ENCODE data around the gene ENHO. TPM values are rescaled to one million over a fixed set of nuclear protein-coding genes. Genes with fewer than 3 reads are reported as not detected.

Gene ENHO
- total and polyA plus RNA-seq, 2 donors from 2014 or later, result 0.22 to 2.7 TPM

DNA sequence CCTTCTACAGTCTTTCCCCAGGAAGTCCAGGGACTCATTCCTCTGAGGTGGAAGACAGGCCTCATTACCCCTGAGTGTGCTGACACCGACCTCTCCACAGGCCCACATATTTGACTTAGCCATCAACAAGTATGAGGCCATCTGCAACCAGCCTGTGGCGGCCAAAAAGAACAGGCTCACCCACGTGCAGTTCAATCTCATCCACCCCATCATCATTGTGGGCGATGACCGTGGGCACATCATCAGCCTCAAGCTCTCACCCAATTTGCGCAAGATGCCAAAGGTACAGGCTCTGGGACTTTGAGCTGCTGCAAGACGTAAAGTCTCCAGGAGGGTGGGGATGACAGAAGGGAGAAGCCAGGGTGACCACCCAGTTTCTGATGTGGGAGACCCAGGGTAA is 5.6 kb downstream of the ENHO start:
- intact Hi-C loops (cut with DNase I), result no loop called here
- Histone ChIP-seq H3K9ac (ENCODE audit: low read length in 3 of 3) (no peak overlapping the region), H3K4me1 (ENCODE audit: control insufficient read depth in 2 of 3, insufficient read depth in 2 of 3, low read depth in 1 of 3, low read length in 3 of 3) (peaks cover 0 to under 1% (median 0%) of the 10 kb centered on the region in 3 donors), H3K27me3 (ENCODE audit: control insufficient read depth, insufficient read depth, low read length) (no peaks in the 10 kb centered on the region), H3K4me3 (ENCODE audit: low read length in 3 of 3) (no peak overlapping the region), H3K9me3 (ENCODE audit: control insufficient read depth in 2 of 3, insufficient read depth in 1 of 3, low read length in 3 of 3) (no peaks in the 10 kb centered on the region), H3K27ac (ENCODE audit: low read depth in 2 of 2, low read length in 2 of 2) (no peak overlapping the region), H3K36me3 (ENCODE audit: control insufficient read depth in 2 of 3, insufficient read depth in 3 of 3, low read length in 3 of 3) (no peaks in the 10 kb centered on the region)
- TF ChIP-seq, protein P1, sequence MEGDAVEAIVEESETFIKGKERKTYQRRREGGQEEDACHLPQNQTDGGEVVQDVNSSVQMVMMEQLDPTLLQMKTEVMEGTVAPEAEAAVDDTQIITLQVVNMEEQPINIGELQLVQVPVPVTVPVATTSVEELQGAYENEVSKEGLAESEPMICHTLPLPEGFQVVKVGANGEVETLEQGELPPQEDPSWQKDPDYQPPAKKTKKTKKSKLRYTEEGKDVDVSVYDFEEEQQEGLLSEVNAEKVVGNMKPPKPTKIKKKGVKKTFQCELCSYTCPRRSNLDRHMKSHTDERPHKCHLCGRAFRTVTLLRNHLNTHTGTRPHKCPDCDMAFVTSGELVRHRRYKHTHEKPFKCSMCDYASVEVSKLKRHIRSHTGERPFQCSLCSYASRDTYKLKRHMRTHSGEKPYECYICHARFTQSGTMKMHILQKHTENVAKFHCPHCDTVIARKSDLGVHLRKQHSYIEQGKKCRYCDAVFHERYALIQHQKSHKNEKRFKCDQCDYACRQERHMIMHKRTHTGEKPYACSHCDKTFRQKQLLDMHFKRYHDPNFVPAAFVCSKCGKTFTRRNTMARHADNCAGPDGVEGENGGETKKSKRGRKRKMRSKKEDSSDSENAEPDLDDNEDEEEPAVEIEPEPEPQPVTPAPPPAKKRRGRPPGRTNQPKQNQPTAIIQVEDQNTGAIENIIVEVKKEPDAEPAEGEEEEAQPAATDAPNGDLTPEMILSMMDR (IDR thresholded peaks at IDR 0.05; ENCODE audit: borderline replicate concordance, extremely low read depth, insufficient read depth), result no peak
- DNase-seq (no peak), FAIRE-seq (no peak)

DNA sequence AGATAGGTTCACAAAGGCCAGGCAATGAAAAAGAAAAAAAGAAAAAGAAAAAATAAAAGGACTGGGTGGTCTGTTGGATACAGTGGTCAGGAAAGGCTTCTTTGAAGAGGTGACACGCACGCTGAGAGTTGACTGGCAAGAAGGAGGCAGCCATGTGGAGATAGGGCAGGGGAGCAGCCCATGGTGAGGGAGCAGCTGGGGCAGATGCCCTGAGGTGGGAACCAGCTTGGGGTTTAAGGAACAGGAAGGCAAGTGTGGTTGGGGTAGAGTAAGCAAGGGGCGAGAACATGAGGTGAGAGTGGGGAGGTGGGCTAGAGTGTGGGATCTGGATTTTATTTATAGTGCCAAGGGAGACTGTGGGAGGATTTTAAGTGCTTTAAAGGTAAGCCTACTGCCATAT is 6.8 kb downstream of the ENHO start:
- no peaks in the 10 kb centered on the region for H3K36me3 ChIP-seq (ENCODE audit: control insufficient read depth in 2 of 3, insufficient read depth in 3 of 3, low read length in 3 of 3)
- intact Hi-C loops (cut with DNase I), result no loop called here
- no peak overlapping the region for H3K9ac ChIP-seq (ENCODE audit: low read length in 3 of 3)
- H3K9me3 ChIP-seq (ENCODE audit: control insufficient read depth in 2 of 3, insufficient read depth in 1 of 3, low read length in 3 of 3), result no peaks in the 10 kb centered on the region
- no peak overlapping the region for H3K27ac ChIP-seq (ENCODE audit: low read depth in 2 of 2, low read length in 2 of 2)
- no peaks in the 10 kb centered on the region for H3K27me3 ChIP-seq (ENCODE audit: control insufficient read depth, insufficient read depth, low read length)
- H3K4me3 ChIP-seq (ENCODE audit: low read length in 3 of 3), result no peak overlapping the region
- no peak for FAIRE-seq
- DNase-seq, result no peak
- TF ChIP-seq, protein P1 (IDR thresholded peaks at IDR 0.05; ENCODE audit: borderline replicate concordance, extremely low read depth, insufficient read depth), result no peak
- no peaks in the 10 kb centered on the region for H3K4me1 ChIP-seq (ENCODE audit: control insufficient read depth in 2 of 3, insufficient read depth in 2 of 3, low read depth in 1 of 3, low read length in 3 of 3)

DNA sequence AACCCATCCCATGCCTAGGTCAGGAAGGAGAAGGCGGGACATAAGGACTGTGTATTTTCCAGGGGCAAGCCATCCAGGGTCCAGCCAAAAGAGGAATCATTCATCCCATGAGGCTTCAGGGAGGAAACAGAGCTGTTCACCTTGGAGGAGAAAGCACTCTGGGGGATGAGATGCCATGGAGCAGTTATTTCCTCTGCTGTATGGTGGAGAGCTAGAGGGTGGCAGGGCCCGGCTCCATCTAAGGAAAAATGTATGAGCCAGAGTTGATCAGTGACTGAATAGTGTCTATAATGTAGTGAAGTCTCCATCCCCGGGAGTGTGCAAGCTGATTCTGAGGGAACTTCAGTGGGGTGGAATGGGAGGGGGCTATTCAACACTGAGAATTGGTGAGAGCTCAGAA is 8.0 kb downstream of the ENHO start:
- FAIRE-seq (no peak), DNase-seq (no peak)
- TF ChIP-seq, protein P1 (IDR thresholded peaks at IDR 0.05; ENCODE audit: borderline replicate concordance, extremely low read depth, insufficient read depth), result no peak
- no peaks in the 10 kb centered on the region for H3K9me3 ChIP-seq (ENCODE audit: control insufficient read depth in 2 of 3, insufficient read depth in 1 of 3, low read length in 3 of 3)
- H3K27me3 ChIP-seq (ENCODE audit: control insufficient read depth, insufficient read depth, low read length), result no peaks in the 10 kb centered on the region
- no peaks in the 10 kb centered on the region for H3K4me1 ChIP-seq (ENCODE audit: control insufficient read depth in 2 of 3, insufficient read depth in 2 of 3, low read depth in 1 of 3, low read length in 3 of 3)
- H3K4me3 ChIP-seq (ENCODE audit: low read length in 3 of 3), result no peak overlapping the region
- H3K27ac ChIP-seq (ENCODE audit: low read depth in 2 of 2, low read length in 2 of 2), result no peak overlapping the region
- no peaks in the 10 kb centered on the region for H3K36me3 ChIP-seq (ENCODE audit: control insufficient read depth in 2 of 3, insufficient read depth in 3 of 3, low read length in 3 of 3)
- intact Hi-C loops (cut with DNase I), result no loop called here
- no peak overlapping the region for H3K9ac ChIP-seq (ENCODE audit: low read length in 3 of 3)

DNA sequence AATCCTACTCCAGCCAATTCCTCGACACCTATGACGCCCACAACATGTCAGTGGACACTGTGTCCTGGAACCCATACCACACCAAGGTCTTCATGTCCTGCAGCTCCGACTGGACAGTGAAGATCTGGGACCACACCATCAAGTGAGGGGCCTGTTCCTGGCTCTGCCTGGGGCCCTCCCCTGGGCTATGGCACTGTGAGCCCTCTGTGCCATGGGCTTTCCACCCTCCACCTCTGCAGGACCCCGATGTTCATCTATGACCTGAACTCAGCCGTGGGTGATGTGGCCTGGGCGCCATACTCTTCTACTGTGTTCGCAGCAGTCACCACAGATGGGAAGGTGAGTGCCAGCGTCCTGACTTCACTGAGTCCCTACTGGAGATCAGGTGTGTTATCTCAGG is 8.4 kb downstream of the ENHO start:
- no peak overlapping the region for H3K4me3 ChIP-seq (ENCODE audit: low read length in 3 of 3)
- H3K9ac ChIP-seq (ENCODE audit: low read length in 3 of 3), result no peak overlapping the region
- no peak overlapping the region for H3K27ac ChIP-seq (ENCODE audit: low read depth in 2 of 2, low read length in 2 of 2)
- H3K4me1 ChIP-seq (ENCODE audit: control insufficient read depth in 2 of 3, insufficient read depth in 2 of 3, low read depth in 1 of 3, low read length in 3 of 3), result no peaks in the 10 kb centered on the region
- H3K9me3 ChIP-seq (ENCODE audit: control insufficient read depth in 2 of 3, insufficient read depth in 1 of 3, low read length in 3 of 3), result no peaks in the 10 kb centered on the region
- no peaks in the 10 kb centered on the region for H3K36me3 ChIP-seq (ENCODE audit: control insufficient read depth in 2 of 3, insufficient read depth in 3 of 3, low read length in 3 of 3)
- no peak for FAIRE-seq
- intact Hi-C loops (cut with DNase I), result no loop called here
- no peak for DNase-seq
- H3K27me3 ChIP-seq (ENCODE audit: control insufficient read depth, insufficient read depth, low read length), result no peaks in the 10 kb centered on the region
- TF ChIP-seq, protein P1 (IDR thresholded peaks at IDR 0.05; ENCODE audit: borderline replicate concordance, extremely low read depth, insufficient read depth), result no peak
